ENCODE results near the gene SLC22A24. TPM values are rescaled to one million over a fixed set of nuclear protein-coding genes. Genes with fewer than 3 reads are reported as not detected.

SLC22A24 gene
- total and polyA plus RNA-seq, 2 experiments from 2014 or later = 0.13 TPM; not detected in 1

- Histone ChIP-seq H3K9me2 (replicated peaks; ENCODE audit: insufficient read depth) (no peaks in the 10 kb centered on the region), H3K27me3 (no peaks in the 10 kb centered on the region), H3K4me2 (no peak overlapping the region), H4K20me1 (ENCODE audit: insufficient read depth, poor library complexity, severe bottlenecking) (no peaks in the 10 kb centered on the region), H3K4me1 (ENCODE audit: insufficient read depth) (no peaks in the 10 kb centered on the region), H2AFZ (no peak overlapping the region), H3K79me2 (no peaks in the 10 kb centered on the region), H3K27ac (no peak overlapping the region), H3K36me3 (replicated peaks; ENCODE audit: insufficient read depth, low read depth) (no peaks in the 10 kb centered on the region), H3K4me3 (no peak overlapping the region), H3K9me3 (ENCODE audit: low read depth) (no peaks in the 10 kb centered on the region)
- WGBS (ENCODE audit: low lambda C conversion rate, missing lambda C conversion rate) = 87% methylated on average over 2 of the region's 2 CpGs
- no peak for TF ChIP-seq EZH2phosphoT487 (IDR thresholded peaks at IDR 0.05; ENCODE audit: low read depth, severe bottlenecking, unreplicated experiment)
- TF ChIP-seq EZH2 (IDR thresholded peaks at IDR 0.05; ENCODE audit: borderline replicate concordance) = no peak
- no peak for TF ChIP-seq CTCF (IDR thresholded peaks at IDR 0.05; ENCODE audit: poor library complexity)
- no peak for DNase-seq (ENCODE audit: low spot score)
Measured at GRCh38 chr11:63146581-63146980, 2.6 kb upstream of the SLC22A24 start.

- H4K20me1 ChIP-seq (ENCODE audit: insufficient read depth, poor library complexity, severe bottlenecking) = no peaks in the 10 kb centered on the region
- H3K36me3 ChIP-seq (replicated peaks; ENCODE audit: insufficient read depth, low read depth) = no peaks in the 10 kb centered on the region
- no peak for DNase-seq (ENCODE audit: low spot score)
- TF ChIP-seq CTCF (IDR thresholded peaks at IDR 0.05; ENCODE audit: poor library complexity) (no peak), EZH2 (IDR thresholded peaks at IDR 0.05; ENCODE audit: borderline replicate concordance) (no peak), EZH2phosphoT487 (IDR thresholded peaks at IDR 0.05; ENCODE audit: low read depth, severe bottlenecking, unreplicated experiment) (no peak)
- no peak overlapping the region for H2AFZ ChIP-seq
- no peaks in the 10 kb centered on the region for H3K9me2 ChIP-seq (replicated peaks; ENCODE audit: insufficient read depth)
- no peaks in the 10 kb centered on the region for H3K27me3 ChIP-seq
- 37% methylated on average over 3 of the region's 3 CpGs for WGBS (ENCODE audit: low lambda C conversion rate, missing lambda C conversion rate)
- no peak overlapping the region for H3K4me3 ChIP-seq
- no peaks in the 10 kb centered on the region for H3K9me3 ChIP-seq (ENCODE audit: low read depth)
- no peaks in the 10 kb centered on the region for H3K4me1 ChIP-seq (ENCODE audit: insufficient read depth)
- H3K4me2 ChIP-seq = no peak overlapping the region
- H3K79me2 ChIP-seq = no peaks in the 10 kb centered on the region
- H3K27ac ChIP-seq = no peak overlapping the region
Measured at GRCh38 chr11:63142459-63142858, 1.6 kb downstream of the SLC22A24 start.

GRCh38 chr11:63132985-63133775 is 10.8 kb downstream of the SLC22A24 start:
- TF ChIP-seq EZH2phosphoT487 (IDR thresholded peaks at IDR 0.05; ENCODE audit: low read depth, severe bottlenecking, unreplicated experiment) = no peak
- TF ChIP-seq EZH2 (IDR thresholded peaks at IDR 0.05; ENCODE audit: borderline replicate concordance) = no peak
- TF ChIP-seq CTCF (IDR thresholded peaks at IDR 0.05; ENCODE audit: poor library complexity) = no peak

More at GRCh38 chr11:63132985-63133775, 10.8 kb downstream of the SLC22A24 start:
- DNase-seq (ENCODE audit: low spot score) = no peak
- H3K9me3 ChIP-seq (ENCODE audit: low read depth) = no peaks in the 10 kb centered on the region
- H3K4me2 ChIP-seq = no peak overlapping the region
- H4K20me1 ChIP-seq (ENCODE audit: insufficient read depth, poor library complexity, severe bottlenecking) = no peaks in the 10 kb centered on the region
- no peaks in the 10 kb centered on the region for H3K79me2 ChIP-seq
- H3K36me3 ChIP-seq (replicated peaks; ENCODE audit: insufficient read depth, low read depth) = no peaks in the 10 kb centered on the region
- H3K9me2 ChIP-seq (replicated peaks; ENCODE audit: insufficient read depth) = no peaks in the 10 kb centered on the region
- H3K4me3 ChIP-seq = no peak overlapping the region
- no peak overlapping the region for H3K27ac ChIP-seq
- WGBS (ENCODE audit: low lambda C conversion rate, missing lambda C conversion rate) = 71% methylated on average over 7 of the region's 7 CpGs
- no peaks in the 10 kb centered on the region for H3K4me1 ChIP-seq (ENCODE audit: insufficient read depth)
- no peaks in the 10 kb centered on the region for H3K27me3 ChIP-seq
- H2AFZ ChIP-seq = no peak overlapping the region

Data from hepatocyte (in vitro differentiated cells).